ENCODE data around the gene RNF144A.
"Not testable (repeated sequence)": the region's sequence is repeated elsewhere in the genome, so short reads cannot be mapped to it uniquely, and the experiment has no call there.

The RNF144A gene

GRCh38 chr2:6929196-6929819 is 12.1 kb downstream of the RNF144A start:
- Mint-ChIP-seq H3K27ac (no peak overlapping the region), H3K4me1 (ENCODE audit: low read depth) (peaks cover 25% of the 10 kb centered on the region), H3K9me3 (peaks cover 32% of the 10 kb centered on the region), H3K27me3 (ENCODE audit: low read depth) (no peaks in the 10 kb centered on the region), H3K36me3 (ENCODE audit: low read depth) (peaks cover 47% of the 10 kb centered on the region), H3K4me3 (no peak overlapping the region)

DNA sequence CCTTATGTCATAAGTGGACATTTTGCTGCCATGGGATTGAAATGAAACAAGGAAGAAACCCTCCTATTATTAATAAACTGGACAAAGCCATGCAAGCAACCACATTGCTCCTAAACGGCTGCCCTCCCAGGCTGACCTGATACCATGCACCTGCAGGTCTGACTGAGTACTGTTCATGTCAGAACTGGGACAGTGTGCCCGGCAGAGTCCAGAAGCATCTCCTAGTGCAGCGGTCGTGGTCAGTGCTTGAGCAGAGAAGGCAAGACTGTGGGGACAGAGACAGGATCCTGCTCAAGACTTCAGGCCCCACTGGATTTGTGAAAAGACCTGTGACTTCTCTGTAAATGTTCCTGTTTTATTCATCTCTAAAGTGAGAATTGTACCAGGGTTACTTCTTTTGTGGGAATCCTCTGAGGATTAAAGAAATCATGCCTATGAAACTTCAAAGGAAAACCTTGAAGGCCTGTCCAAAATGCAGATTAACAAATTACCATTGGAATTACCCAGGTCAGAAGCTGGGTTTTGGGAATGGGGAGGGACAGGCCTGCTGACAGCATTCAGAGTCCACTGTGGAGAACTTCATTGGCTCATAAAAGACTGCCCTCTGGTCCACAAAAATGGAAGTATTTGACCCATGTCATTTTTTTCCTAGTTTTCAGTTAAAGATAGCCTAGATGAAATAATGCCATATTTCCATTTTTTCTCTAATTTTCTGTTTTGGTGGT is 13.9 kb downstream of the RNF144A start:
- H3K9me3 Mint-ChIP-seq: peaks cover 31% of the 10 kb centered on the region
- no peak overlapping the region for H3K4me3 Mint-ChIP-seq
- peaks cover 42% of the 10 kb centered on the region for H3K36me3 Mint-ChIP-seq (ENCODE audit: low read depth)
- H3K27ac Mint-ChIP-seq: no peak overlapping the region
- peaks cover 24% of the 10 kb centered on the region for H3K4me1 Mint-ChIP-seq (ENCODE audit: low read depth)
- H3K27me3 Mint-ChIP-seq (ENCODE audit: low read depth): no peaks in the 10 kb centered on the region

DNA sequence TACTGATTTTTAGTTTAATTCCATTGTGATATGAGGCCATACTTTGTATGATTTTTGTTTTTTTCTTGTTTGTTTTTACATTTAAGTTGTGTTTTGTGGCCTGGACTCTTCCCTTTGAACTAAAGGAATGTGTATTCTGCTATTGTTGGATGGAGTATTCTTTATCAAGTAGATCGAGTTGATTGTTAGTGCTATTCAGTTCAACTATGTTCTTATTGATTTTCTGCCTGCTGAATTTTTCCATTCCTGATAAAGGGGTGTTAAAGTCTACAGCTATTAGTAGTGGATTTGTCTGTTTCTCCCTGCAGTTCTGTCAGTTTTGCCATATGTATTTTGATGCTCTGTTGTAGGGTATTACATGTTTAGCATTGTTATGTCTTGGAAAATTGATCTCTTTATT is 14.5 kb downstream of the RNF144A start:
- no peaks in the 10 kb centered on the region for H3K27me3 Mint-ChIP-seq (ENCODE audit: low read depth)
- peaks cover 24% of the 10 kb centered on the region for H3K4me1 Mint-ChIP-seq (ENCODE audit: low read depth)
- peaks cover 35% of the 10 kb centered on the region for H3K36me3 Mint-ChIP-seq (ENCODE audit: low read depth)
- H3K9me3 Mint-ChIP-seq: peaks cover 24% of the 10 kb centered on the region
- no peak overlapping the region for H3K4me3 Mint-ChIP-seq
- no peak overlapping the region for H3K27ac Mint-ChIP-seq

DNA sequence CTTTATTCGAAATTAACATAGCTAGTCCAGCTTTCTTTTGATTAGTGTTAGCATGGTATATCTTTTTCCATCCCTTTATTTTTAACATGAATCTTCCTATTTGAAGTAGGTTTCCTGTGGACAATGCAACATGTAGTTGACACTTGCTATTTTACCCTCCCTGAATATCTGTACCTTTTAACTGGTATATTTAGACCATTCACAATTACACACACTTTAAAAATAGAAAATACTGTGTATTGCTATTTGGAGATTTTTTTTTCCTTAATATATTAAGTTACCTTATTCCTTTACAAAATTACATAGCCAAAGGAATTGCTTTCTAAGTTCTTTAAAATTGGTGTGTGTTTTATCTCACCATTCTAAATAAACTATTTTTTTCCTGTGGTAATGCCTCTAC is 15.0 kb downstream of the RNF144A start:
- no peak overlapping the region for H3K27ac Mint-ChIP-seq
- peaks cover 30% of the 10 kb centered on the region for H3K36me3 Mint-ChIP-seq (ENCODE audit: low read depth)
- H3K27me3 Mint-ChIP-seq (ENCODE audit: low read depth): no peaks in the 10 kb centered on the region
- peaks cover 20% of the 10 kb centered on the region for H3K9me3 Mint-ChIP-seq
- peaks cover 24% of the 10 kb centered on the region for H3K4me1 Mint-ChIP-seq (ENCODE audit: low read depth)
- H3K4me3 Mint-ChIP-seq: no peak overlapping the region

GRCh38 chr2:6932828-6933227 is 15.6 kb downstream of the RNF144A start:
- Mint-ChIP-seq H3K4me3 (no peak overlapping the region), H3K27ac (no peak overlapping the region), H3K27me3 (ENCODE audit: low read depth) (no peaks in the 10 kb centered on the region), H3K9me3 (peaks cover 18% of the 10 kb centered on the region), H3K36me3 (ENCODE audit: low read depth) (peaks cover 27% of the 10 kb centered on the region), H3K4me1 (ENCODE audit: low read depth) (peaks cover 26% of the 10 kb centered on the region)

- H3K4me1 Mint-ChIP-seq (ENCODE audit: low read depth): peaks cover 21% of the 10 kb centered on the region
- H3K36me3 Mint-ChIP-seq (ENCODE audit: low read depth): peaks cover 18% of the 10 kb centered on the region
- H3K27me3 Mint-ChIP-seq (ENCODE audit: low read depth): no peaks in the 10 kb centered on the region
- H3K9me3 Mint-ChIP-seq: peaks cover 8% of the 10 kb centered on the region
- no peak overlapping the region for H3K4me3 Mint-ChIP-seq
- H3K27ac Mint-ChIP-seq: no peak overlapping the region
Observed at GRCh38 chr2:6933911-6934310, 16.7 kb downstream of the RNF144A start.

DNA sequence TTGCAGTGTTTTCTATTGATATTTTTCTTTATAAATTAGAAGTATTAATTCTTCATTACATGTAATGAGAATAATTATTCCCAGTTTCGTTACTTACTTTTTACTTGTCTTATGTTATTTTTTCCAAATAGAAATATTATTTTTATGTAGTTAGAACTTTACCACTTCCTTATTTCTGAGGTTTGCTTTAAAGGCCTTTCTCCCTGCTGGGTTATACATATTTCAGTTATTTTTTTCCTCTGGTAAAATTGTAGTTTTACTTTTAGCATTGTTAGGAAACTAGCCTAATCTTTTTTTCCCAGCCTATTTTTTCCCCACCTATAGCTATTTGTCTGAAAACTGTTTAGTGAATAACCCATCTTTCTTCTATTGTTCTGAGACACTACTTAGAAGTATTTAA is 17.1 kb downstream of the RNF144A start:
- no peak overlapping the region for H3K27ac Mint-ChIP-seq
- no peak overlapping the region for H3K4me3 Mint-ChIP-seq

DNA sequence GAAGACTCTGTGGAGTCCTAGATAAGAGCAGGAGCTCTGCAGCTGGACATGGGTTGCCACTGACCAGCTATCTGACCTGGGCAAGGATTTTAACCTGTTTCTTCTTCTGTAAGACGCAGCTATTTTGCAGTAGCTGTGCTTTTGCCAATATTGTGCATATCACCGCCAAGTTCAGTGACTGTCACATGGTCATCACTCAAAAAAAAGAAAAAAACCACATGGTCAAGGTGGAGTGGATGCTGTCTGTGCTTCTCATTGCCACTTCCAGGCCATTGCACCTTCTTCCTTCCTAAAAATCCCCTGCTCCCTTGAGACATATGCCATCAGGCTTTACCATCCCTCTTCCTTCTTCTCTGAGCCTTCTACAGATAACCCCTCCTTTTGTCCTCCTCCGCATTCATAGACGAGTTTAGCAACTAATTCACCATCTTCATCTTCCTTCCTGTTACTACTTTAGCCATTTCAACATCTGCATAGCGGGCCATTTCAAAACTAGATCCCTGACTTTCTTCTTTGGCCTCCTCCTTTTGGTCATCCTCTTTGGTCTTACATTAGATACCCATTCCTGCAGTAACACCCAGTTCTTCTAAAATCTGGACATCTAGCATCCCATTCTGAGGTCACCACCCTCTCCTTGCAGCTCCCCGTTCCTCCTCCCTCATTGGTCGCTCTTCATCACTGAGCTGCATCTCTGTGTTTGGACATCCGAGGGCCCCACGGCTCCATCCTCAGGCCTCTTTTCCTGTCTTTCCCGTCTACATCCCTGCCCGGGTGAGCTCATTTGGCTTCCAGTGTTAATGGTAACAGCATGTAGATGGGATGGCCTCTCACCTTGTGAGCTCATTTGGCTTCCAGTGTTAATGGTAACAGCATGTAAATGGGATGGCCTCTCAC is 17.8 kb downstream of the RNF144A start:
- no peak overlapping the region for H3K4me3 Mint-ChIP-seq
- H3K36me3 Mint-ChIP-seq (ENCODE audit: low read depth): peaks cover 12% of the 10 kb centered on the region
- no peaks in the 10 kb centered on the region for H3K27me3 Mint-ChIP-seq (ENCODE audit: low read depth)
- H3K4me1 Mint-ChIP-seq (ENCODE audit: low read depth): peaks cover 16% of the 10 kb centered on the region
- H3K27ac Mint-ChIP-seq: no peak overlapping the region
- H3K9me3 Mint-ChIP-seq: peaks cover 8% of the 10 kb centered on the region

More for the DNA sequence above, 17.1 kb downstream of the RNF144A start:
- Mint-ChIP-seq H3K4me1 (ENCODE audit: low read depth) (peaks cover 18% of the 10 kb centered on the region), H3K9me3 (peaks cover 8% of the 10 kb centered on the region), H3K27me3 (ENCODE audit: low read depth) (no peaks in the 10 kb centered on the region), H3K36me3 (ENCODE audit: low read depth) (peaks cover 14% of the 10 kb centered on the region)

DNA sequence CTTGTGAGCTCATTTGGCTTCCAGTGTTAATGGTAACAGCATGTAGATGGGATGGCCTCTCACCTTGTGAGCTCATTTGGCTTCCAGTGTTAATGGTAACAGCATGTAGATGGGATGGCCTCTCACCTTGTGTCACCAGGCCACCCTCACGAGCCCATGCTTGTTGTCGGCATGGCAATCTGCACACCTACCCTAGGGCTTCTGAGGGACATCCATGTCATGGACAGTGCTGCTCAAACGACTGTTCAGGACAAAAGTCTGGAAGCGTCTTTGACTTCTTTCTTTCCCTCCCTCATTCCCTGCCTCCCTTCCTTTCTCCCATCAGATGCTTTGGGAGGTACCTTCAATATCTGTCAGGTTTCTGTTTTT is 18.4 kb downstream of the RNF144A start:
- not testable (repeated sequence) for H3K27me3 Mint-ChIP-seq (ENCODE audit: low read depth); H3K4me3 Mint-ChIP-seq; H3K9me3 Mint-ChIP-seq; H3K27ac Mint-ChIP-seq
- H3K4me1 Mint-ChIP-seq (ENCODE audit: low read depth): peaks cover 16% of the 10 kb centered on the region
- peaks cover 12% of the 10 kb centered on the region for H3K36me3 Mint-ChIP-seq (ENCODE audit: low read depth)

GRCh38 chr2:6937157-6937556 is 19.9 kb downstream of the RNF144A start:
- Mint-ChIP-seq H3K27ac (no peak overlapping the region), H3K4me1 (ENCODE audit: low read depth) (peaks cover 18% of the 10 kb centered on the region), H3K36me3 (ENCODE audit: low read depth) (peaks cover 18% of the 10 kb centered on the region), H3K27me3 (ENCODE audit: low read depth) (no peaks in the 10 kb centered on the region), H3K9me3 (peaks cover 3% of the 10 kb centered on the region), H3K4me3 (no peak overlapping the region)

GRCh38 chr2:6937582-6937981 is 20.4 kb downstream of the RNF144A start:
- H3K9me3 Mint-ChIP-seq: no peaks in the 10 kb centered on the region
- H3K36me3 Mint-ChIP-seq (ENCODE audit: low read depth): peaks cover 22% of the 10 kb centered on the region
- no peaks in the 10 kb centered on the region for H3K27me3 Mint-ChIP-seq (ENCODE audit: low read depth)
- H3K27ac Mint-ChIP-seq: no peak overlapping the region
- H3K4me3 Mint-ChIP-seq: no peak overlapping the region
- peaks cover 18% of the 10 kb centered on the region for H3K4me1 Mint-ChIP-seq (ENCODE audit: low read depth)

DNA sequence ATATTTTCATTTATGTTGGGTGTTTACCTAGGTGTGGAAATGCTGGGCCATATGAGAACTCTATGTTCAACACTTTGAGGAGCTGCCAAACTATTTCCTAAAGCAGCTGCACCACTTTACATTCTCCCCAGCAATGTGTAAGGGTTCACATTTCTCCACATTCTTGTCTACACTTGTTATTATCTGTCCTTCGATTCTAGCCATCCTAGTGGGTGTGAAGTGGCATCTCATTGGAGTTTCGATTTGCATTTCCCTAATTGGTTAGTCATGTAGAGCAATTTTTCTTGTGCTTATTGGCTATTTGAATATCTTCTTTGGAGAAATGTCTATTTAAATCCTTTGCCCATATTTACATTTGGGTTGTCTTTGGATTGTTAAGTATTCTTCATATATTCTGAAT is 21.9 kb downstream of the RNF144A start:
- H3K27me3 Mint-ChIP-seq (ENCODE audit: low read depth): no peaks in the 10 kb centered on the region
- no peak overlapping the region for H3K4me3 Mint-ChIP-seq
- H3K27ac Mint-ChIP-seq: no peak overlapping the region
- no peaks in the 10 kb centered on the region for H3K9me3 Mint-ChIP-seq
- peaks cover 34% of the 10 kb centered on the region for H3K36me3 Mint-ChIP-seq (ENCODE audit: low read depth)
- H3K4me1 Mint-ChIP-seq (ENCODE audit: low read depth): peaks cover 19% of the 10 kb centered on the region

DNA sequence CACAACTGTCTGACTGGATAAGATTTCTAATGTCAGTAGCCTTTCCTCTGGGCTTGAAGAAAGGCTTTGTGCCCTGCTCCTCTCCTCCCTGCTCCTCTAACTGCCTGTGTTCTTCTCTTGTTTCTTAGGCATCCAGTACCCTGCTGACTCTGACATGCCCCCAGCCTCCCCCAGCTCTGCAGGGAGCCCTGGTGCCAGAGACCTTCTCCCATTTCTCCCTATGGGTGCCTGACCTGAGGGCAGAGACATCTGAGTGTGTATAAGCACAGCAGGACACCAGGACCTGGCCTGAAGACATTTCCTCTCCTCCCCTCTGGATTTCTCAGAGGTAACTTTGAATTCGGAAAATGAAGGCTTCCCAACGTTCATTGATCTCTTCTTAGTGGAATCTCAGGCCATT is 23.6 kb downstream of the RNF144A start:
- Mint-ChIP-seq H3K4me3 (no peak overlapping the region), H3K27ac (no peak overlapping the region), H3K9me3 (no peaks in the 10 kb centered on the region), H3K27me3 (ENCODE audit: low read depth) (no peaks in the 10 kb centered on the region), H3K4me1 (ENCODE audit: low read depth) (peaks cover 29% of the 10 kb centered on the region), H3K36me3 (ENCODE audit: low read depth) (peaks cover 36% of the 10 kb centered on the region)

DNA sequence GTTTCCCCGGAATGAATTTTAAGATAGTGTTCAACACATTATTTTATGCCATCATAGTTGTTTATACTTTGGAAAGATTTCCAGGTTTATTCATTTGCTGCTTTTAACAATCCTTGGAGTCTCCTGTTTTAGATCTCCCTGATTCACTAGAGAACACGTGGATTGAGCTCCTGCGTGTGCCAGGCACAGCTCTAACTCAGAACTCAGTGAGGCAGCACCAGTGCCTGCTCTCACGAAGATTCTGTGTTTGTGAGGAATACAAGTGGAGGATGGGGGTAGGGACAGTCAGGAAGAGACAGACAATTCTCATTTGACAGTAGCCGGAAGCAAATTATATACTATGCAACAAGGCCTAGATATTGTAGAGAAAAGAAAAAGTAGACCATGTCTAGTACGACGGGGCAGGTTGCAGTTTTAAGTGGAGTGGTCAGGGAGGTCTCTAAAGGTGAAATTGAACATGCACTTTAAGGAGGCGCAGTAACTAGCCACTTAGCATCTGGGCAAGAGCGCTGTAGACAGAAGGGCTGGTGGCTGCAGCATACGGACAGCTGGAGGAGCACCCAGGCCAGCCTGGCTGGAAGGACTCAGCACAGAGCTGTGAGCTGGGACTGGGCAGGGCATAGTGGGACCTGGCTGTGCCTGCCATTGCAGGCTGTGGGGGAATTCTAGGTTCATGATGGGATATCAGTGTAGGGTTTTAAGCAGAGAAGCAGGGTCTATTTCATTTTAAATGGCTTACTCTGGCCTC is 24.3 kb downstream of the RNF144A start:
- Mint-ChIP-seq H3K4me1 (ENCODE audit: low read depth) (peaks cover 30% of the 10 kb centered on the region), H3K9me3 (no peaks in the 10 kb centered on the region), H3K27me3 (ENCODE audit: low read depth) (no peaks in the 10 kb centered on the region), H3K27ac (no peak overlapping the region), H3K36me3 (ENCODE audit: low read depth) (peaks cover 36% of the 10 kb centered on the region), H3K4me3 (no peak overlapping the region)

All from T-helper 1 cell treated with Interleukin-12 subunit alpha and Interleukin-12 subunit beta and Interleukin-4 antibody, amounts not matched to agents 30 μg/mL and 1 μg/mL, for 36 hours (primary cell).